PC-9 (cell line): ENCODE measurements around the gene SPAM1. TPM values are rescaled to one million over a fixed set of nuclear protein-coding genes. Genes with fewer than 3 reads are reported as not detected.

ENCODE experiments used
- BruUV-seq: library from RNA; stranded (reverse); fragments of 400-500 nt; replicated peaks from 2 replicates; lab custom pipeline; 2021; lab: Mats Ljungman, UMichigan
- CTCF ChIA-PET: fragments of 300-600 bp; sonication (Branson Sonifier 250); formaldehyde crosslinking; loops from one replicate; lab custom pipeline; 2022; ENCODE audit warnings: antibody characterized with exemption; lab: Charles Lee
- POLR2A ChIA-PET: fragments of 300-600 bp; sonication (Branson Sonifier 250); formaldehyde crosslinking; loops from one replicate; lab custom pipeline; 2022; ENCODE audit warnings: antibody characterized with exemption; ENCODE audit not compliant: unreplicated experiment; lab: Charles Lee
- DNase-seq, 2 experiments: peaks; one replicate each; pipeline versions ENCODE4 v3.0.0 to v3.0.0-alpha.2; 2015 to 2022; ENCODE audit warnings: mixed read lengths in 1 of 2
- H2AFZ ChIP-seq: fragments of 200-600 bp; sonication (generic); 2 replicates; pipeline ENCODE4 v1.8.1; 2017; ENCODE audit warnings: antibody characterized with exemption
- H3F3A ChIP-seq: fragments of 200-600 bp; sonication (generic); 2 replicates; pipeline ENCODE4 v1.8.1; 2017; ENCODE audit warnings: antibody characterized with exemption, mild to moderate bottlenecking, low read depth; ENCODE audit not compliant: insufficient read depth
- H3K27ac ChIP-seq: fragments of 200-600 bp; sonication (generic); 2 replicates; pipeline ENCODE4 v1.6.1; 2016; ENCODE audit warnings: mixed run types
- H3K27me3 ChIP-seq: fragments of 200-600 bp; sonication (generic); 2 replicates; pipeline ENCODE4 v1.6.1; 2016; ENCODE audit warnings: low read depth, mixed run types; ENCODE audit not compliant: insufficient read depth
- H3K36me3 ChIP-seq: fragments of 200-600 bp; sonication (generic); 2 replicates; pipeline ENCODE4 v1.6.1; 2016; ENCODE audit warnings: low read depth, mixed run types
- H3K4me1 ChIP-seq: fragments of 200-600 bp; sonication (generic); replicated peaks from 2 replicates; pipeline ENCODE4 v1.6.1; 2016; ENCODE audit warnings: mixed run types; ENCODE audit not compliant: insufficient read depth
- H3K4me2 ChIP-seq: fragments of 200-600 bp; sonication (generic); 2 replicates; pipeline ENCODE4 v1.6.1; 2017; ENCODE audit warnings: mixed run types
- H3K4me3 ChIP-seq: fragments of 200-600 bp; sonication (generic); 2 replicates; pipeline ENCODE4 v1.6.1; 2016; ENCODE audit warnings: mixed run types
- H3K79me2 ChIP-seq: fragments of 200-600 bp; sonication (generic); 2 replicates; pipeline ENCODE4 v1.6.1; 2017; ENCODE audit warnings: low read depth, mixed run types
- H3K9me2 ChIP-seq: fragments of 200-600 bp; sonication (generic); 2 replicates; pipeline ENCODE4 v1.8.1; 2017; ENCODE audit warnings: mild to moderate bottlenecking; ENCODE audit not compliant: insufficient read depth
- H3K9me3 ChIP-seq: fragments of 200-600 bp; sonication (generic); 2 replicates; pipeline ENCODE4 v1.8.1; 2016; ENCODE audit warnings: low read depth; ENCODE audit not compliant: insufficient read depth
- H4K20me1 ChIP-seq: fragments of 200-600 bp; sonication (generic); 2 replicates; pipeline ENCODE4 v1.8.1; 2017; ENCODE audit not compliant: insufficient read depth
- EZH2 ChIP-seq: fragments of 200-600 bp; sonication (generic); IDR thresholded peaks from 2 replicates; pipeline ENCODE4 v1.8.0; 2017; ENCODE audit warnings: antibody characterized with exemption, low read depth
- intact Hi-C: fragments of 100-400 bp; cut with micrococcal nuclease; formaldehyde crosslinking; loops from one replicate; pipeline ENCODE4 v1.10.0; 2022; ENCODE audit not compliant: unreplicated experiment
- total RNA-seq: library from RNA; stranded (reverse); gene quantifications from 2 replicates; pipeline ENCODE4 v1.2.3, GENCODE V29; 2021
- TF ChIP-seq, protein P1 (sequence below): fragments of 200-600 bp; sonication (generic); conservative IDR thresholded peaks from 2 replicates; pipeline ENCODE4 v1.6.1; 2017; ENCODE audit warnings: mixed run types, antibody characterized with exemption, mild to moderate bottlenecking, moderate library complexity

The SPAM1 gene
- total RNA-seq, 1 experiment from 2014 or later, result not detected

DNA sequence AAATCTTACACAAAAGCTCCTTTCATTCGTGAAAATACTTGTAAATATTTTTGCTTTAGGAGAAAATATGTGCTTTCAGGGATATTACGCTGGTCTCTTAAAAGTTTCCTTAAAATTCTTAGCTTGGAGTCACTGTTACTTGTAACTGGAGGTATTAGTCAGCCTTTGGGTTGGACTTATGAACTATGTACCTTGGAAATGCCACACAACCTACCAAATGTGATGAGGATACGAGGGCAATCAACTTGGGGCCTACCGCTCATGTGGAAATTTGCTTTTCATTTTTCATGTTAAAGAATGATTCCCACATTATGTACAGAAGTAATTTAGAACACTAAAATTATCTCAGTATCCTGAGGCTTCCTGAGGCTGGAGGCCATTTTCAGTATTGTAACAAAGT is 23.1 kb downstream of the SPAM1 start:
- intact Hi-C loops, result no loop called here
- no peaks in the 10 kb centered on the region for H3K36me3 ChIP-seq
- H3K27me3 ChIP-seq, result no peaks in the 10 kb centered on the region
- no peak overlapping the region for H3K4me2 ChIP-seq
- H3K9me2 ChIP-seq, result no peaks in the 10 kb centered on the region
- no TSS peak for BruUV-seq
- ChIA-PET POLR2A (no interaction called here), CTCF (interaction anchor here (0.6 kb wide), 1 partner anchor 78 kb away, joined by 3 read pairs; no protein-coding TSS in a partner anchor)
- DNase-seq, result no peak
- TF ChIP-seq, protein P1, sequence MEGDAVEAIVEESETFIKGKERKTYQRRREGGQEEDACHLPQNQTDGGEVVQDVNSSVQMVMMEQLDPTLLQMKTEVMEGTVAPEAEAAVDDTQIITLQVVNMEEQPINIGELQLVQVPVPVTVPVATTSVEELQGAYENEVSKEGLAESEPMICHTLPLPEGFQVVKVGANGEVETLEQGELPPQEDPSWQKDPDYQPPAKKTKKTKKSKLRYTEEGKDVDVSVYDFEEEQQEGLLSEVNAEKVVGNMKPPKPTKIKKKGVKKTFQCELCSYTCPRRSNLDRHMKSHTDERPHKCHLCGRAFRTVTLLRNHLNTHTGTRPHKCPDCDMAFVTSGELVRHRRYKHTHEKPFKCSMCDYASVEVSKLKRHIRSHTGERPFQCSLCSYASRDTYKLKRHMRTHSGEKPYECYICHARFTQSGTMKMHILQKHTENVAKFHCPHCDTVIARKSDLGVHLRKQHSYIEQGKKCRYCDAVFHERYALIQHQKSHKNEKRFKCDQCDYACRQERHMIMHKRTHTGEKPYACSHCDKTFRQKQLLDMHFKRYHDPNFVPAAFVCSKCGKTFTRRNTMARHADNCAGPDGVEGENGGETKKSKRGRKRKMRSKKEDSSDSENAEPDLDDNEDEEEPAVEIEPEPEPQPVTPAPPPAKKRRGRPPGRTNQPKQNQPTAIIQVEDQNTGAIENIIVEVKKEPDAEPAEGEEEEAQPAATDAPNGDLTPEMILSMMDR, result no peak
- no peak for TF ChIP-seq EZH2
- no peaks in the 10 kb centered on the region for H3K79me2 ChIP-seq
- H2AFZ ChIP-seq, result no peak overlapping the region
- 0 out of 2 replicates have a peak, but pooled peaks cover 4% of the 10 kb centered on the region for H3K4me1 ChIP-seq
- no peaks in the 10 kb centered on the region for H3K9me3 ChIP-seq
- H3K27ac ChIP-seq, result no peak overlapping the region
- H3K4me3 ChIP-seq, result no peak overlapping the region
- no peaks in the 10 kb centered on the region for H4K20me1 ChIP-seq
- H3F3A ChIP-seq, result no peaks in the 10 kb centered on the region

DNA sequence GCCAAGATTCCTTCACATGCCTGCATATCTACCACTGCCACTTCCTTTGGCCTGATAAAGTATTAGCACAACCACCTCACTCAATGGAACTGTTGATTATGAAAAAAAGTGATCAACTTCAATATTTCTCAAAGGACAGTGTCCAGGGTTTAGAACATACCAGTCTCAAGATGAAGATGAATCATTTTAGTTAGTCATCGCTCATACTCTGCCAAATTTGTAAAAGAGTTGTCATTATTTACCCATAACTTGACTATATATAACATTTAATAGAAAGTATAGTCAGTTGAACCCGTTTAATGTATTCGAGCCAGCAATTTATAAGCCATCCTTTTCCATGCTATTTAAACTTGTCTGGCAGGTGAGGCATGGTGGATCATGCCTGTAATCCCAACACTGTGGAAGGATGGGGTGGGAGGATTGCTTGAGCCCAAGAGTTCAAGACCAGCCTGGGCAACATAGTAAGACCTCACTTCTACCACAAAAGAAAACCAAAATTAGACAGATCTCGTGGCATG is 33.2 kb downstream of the SPAM1 start:
- no peak overlapping the region for H3K27ac ChIP-seq
- no peaks in the 10 kb centered on the region for H3K36me3 ChIP-seq
- intact Hi-C loops, result no loop called here
- no peaks in the 10 kb centered on the region for H3K27me3 ChIP-seq
- H4K20me1 ChIP-seq, result no peaks in the 10 kb centered on the region
- no TSS peak for BruUV-seq
- no peak overlapping the region for H2AFZ ChIP-seq
- H3K79me2 ChIP-seq, result no peaks in the 10 kb centered on the region
- no peaks in the 10 kb centered on the region for H3K4me1 ChIP-seq
- no peak overlapping the region for H3K4me2 ChIP-seq
- TF ChIP-seq EZH2, result no peak
- TF ChIP-seq, protein P1, result no peak
- H3F3A ChIP-seq, result no peaks in the 10 kb centered on the region
- H3K9me3 ChIP-seq, result no peaks in the 10 kb centered on the region
- H3K4me3 ChIP-seq, result no peak overlapping the region
- no peaks in the 10 kb centered on the region for H3K9me2 ChIP-seq
- no peak for DNase-seq
- CTCF ChIA-PET, result no interaction called here
- POLR2A ChIA-PET, result no interaction called here

- DNase-seq, result no peak
- Histone ChIP-seq H2AFZ (no peak overlapping the region), H3K79me2 (no peaks in the 10 kb centered on the region), H3K4me2 (no peak overlapping the region), H3F3A (no peaks in the 10 kb centered on the region), H3K9me2 (no peaks in the 10 kb centered on the region), H3K27ac (no peak overlapping the region), H3K4me1 (no peaks in the 10 kb centered on the region), H3K27me3 (no peaks in the 10 kb centered on the region), H3K36me3 (no peaks in the 10 kb centered on the region), H3K4me3 (no peak overlapping the region), H3K9me3 (no peaks in the 10 kb centered on the region), H4K20me1 (no peaks in the 10 kb centered on the region)
- ChIA-PET CTCF (no interaction called here), POLR2A (no interaction called here)
- no TSS peak for BruUV-seq
- TF ChIP-seq EZH2, result no peak
- TF ChIP-seq, protein P1, result no peak
- intact Hi-C loops, result no loop called here
Observed at GRCh38 chr7:123961771-123962170, 36.7 kb downstream of the SPAM1 start.
